DND-41 (cell line): ENCODE measurements around the gene ABHD17C.

Source experiments
- ATAC-seq: fragments of 200-7000 bp; cut with Tn5 transposase; 3 replicates; pipeline ENCODE4 v1.9.1; 2021; ENCODE audit warnings: low read depth; ENCODE audit not compliant: insufficient read depth
- DNase-seq: peaks from one replicate; pipeline ENCODE4 v3.0.0-alpha.2; 2020
- H2AFZ ChIP-seq: 2 replicates; pipeline ENCODE4 v1.6.0; 2012; ENCODE audit warnings: low read depth, low read length
- H3K27ac ChIP-seq: 2 replicates; pipeline ENCODE4 v1.5.1; 2012; ENCODE audit warnings: low read length, inconsistent platforms
- H3K27me3 ChIP-seq: fragments of 200-600 bp; sonication (generic); 2 replicates; pipeline ENCODE4 v1.6.0; 2012; ENCODE audit warnings: low read length, mild to moderate bottlenecking, inconsistent platforms; ENCODE audit not compliant: insufficient read depth, poor library complexity
- H3K36me3 ChIP-seq: 2 replicates; pipeline ENCODE4 v1.5.1; 2012; ENCODE audit warnings: low read length, inconsistent platforms; ENCODE audit not compliant: insufficient read depth
- H3K4me1 ChIP-seq: 2 replicates; pipeline ENCODE4 v1.5.1; 2012; ENCODE audit warnings: mild to moderate bottlenecking, low read length; ENCODE audit not compliant: insufficient read depth
- H3K4me2 ChIP-seq: 2 replicates; pipeline ENCODE4 v1.6.0; 2012; ENCODE audit warnings: mild to moderate bottlenecking, moderate library complexity, low read length, inconsistent platforms; ENCODE audit not compliant: insufficient read depth
- H3K4me3 ChIP-seq, 2 experiments: fragments of 200-600 bp in 1 of 2; shearing (Covaris generic) in 1 of 2; 2 replicates each; pipeline ENCODE4 v1.5.1; 2012 to 2016; ENCODE audit warnings: inconsistent platforms in 2 of 2, low read length in 2 of 2, mild to moderate bottlenecking in 2 of 2, low read depth in 1 of 2, moderate library complexity in 1 of 2
- H3K79me2 ChIP-seq: 2 replicates; pipeline ENCODE4 v1.6.0; 2012; ENCODE audit warnings: low read length, inconsistent platforms; ENCODE audit not compliant: insufficient read depth
- H3K9ac ChIP-seq: 2 replicates; pipeline ENCODE4 v1.6.0; 2012; ENCODE audit warnings: low read depth, mild to moderate bottlenecking, inconsistent platforms, low read length, moderate library complexity
- H3K9me3 ChIP-seq: 2 replicates; pipeline ENCODE4 v1.5.1; 2012; ENCODE audit warnings: low read length, moderate library complexity, mild to moderate bottlenecking, inconsistent platforms; ENCODE audit not compliant: insufficient read depth, severe bottlenecking
- H4K20me1 ChIP-seq: 2 replicates; pipeline ENCODE4 v1.6.0; 2012; ENCODE audit warnings: low read length; ENCODE audit not compliant: insufficient read depth
- EZH2 ChIP-seq: IDR thresholded peaks from 3 replicates; pipeline ENCODE4 v1.6.1; 2012; ENCODE audit warnings: borderline replicate concordance, low read depth, mild to moderate bottlenecking, moderate library complexity, low read length, inconsistent platforms; ENCODE audit not compliant: severe bottlenecking
- TF ChIP-seq, protein P1 (sequence below): IDR thresholded peaks from 2 replicates; pipeline ENCODE4 v1.5.1; 2012; ENCODE audit warnings: borderline replicate concordance, low read length, moderate library complexity, mild to moderate bottlenecking; ENCODE audit not compliant: poor library complexity, severe bottlenecking; ENCODE audit errors: extremely low read depth

ABHD17C gene

DNA sequence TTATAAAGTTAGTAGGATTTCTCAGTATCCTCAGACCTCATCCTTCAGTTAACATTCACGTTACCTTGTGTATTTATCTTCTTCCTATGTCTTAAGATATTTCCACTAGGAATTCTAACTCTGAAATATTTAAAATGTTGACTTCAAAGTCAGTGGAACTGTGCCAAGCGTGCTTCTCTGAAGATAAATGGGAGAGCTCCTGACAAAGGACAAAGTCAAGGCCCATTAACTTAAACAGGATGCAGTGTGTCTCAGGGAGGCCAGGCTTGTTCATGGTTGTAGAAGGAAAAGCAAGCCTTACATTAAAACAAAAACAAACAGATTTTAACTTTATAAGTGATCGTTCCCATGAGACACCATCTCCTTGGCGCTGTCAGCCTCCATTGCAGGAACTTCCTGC lies 41.5 kb downstream of the ABHD17C start:
- Histone ChIP-seq H4K20me1 (no peaks in the 10 kb centered on the region), H3K36me3 (no peaks in the 10 kb centered on the region), H3K9ac (no peak overlapping the region), H3K4me2 (no peak overlapping the region), H3K79me2 (no peaks in the 10 kb centered on the region), H2AFZ (no peak overlapping the region), H3K4me1 (no peaks in the 10 kb centered on the region), H3K4me3 (no peak overlapping the region), H3K27me3 (no peaks in the 10 kb centered on the region), H3K27ac (no peak overlapping the region), H3K9me3 (no peaks in the 10 kb centered on the region)
- no peak for ATAC-seq
- no peak for TF ChIP-seq EZH2
- TF ChIP-seq, protein P1, sequence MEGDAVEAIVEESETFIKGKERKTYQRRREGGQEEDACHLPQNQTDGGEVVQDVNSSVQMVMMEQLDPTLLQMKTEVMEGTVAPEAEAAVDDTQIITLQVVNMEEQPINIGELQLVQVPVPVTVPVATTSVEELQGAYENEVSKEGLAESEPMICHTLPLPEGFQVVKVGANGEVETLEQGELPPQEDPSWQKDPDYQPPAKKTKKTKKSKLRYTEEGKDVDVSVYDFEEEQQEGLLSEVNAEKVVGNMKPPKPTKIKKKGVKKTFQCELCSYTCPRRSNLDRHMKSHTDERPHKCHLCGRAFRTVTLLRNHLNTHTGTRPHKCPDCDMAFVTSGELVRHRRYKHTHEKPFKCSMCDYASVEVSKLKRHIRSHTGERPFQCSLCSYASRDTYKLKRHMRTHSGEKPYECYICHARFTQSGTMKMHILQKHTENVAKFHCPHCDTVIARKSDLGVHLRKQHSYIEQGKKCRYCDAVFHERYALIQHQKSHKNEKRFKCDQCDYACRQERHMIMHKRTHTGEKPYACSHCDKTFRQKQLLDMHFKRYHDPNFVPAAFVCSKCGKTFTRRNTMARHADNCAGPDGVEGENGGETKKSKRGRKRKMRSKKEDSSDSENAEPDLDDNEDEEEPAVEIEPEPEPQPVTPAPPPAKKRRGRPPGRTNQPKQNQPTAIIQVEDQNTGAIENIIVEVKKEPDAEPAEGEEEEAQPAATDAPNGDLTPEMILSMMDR = no peak
- DNase-seq = no peak

DNA sequence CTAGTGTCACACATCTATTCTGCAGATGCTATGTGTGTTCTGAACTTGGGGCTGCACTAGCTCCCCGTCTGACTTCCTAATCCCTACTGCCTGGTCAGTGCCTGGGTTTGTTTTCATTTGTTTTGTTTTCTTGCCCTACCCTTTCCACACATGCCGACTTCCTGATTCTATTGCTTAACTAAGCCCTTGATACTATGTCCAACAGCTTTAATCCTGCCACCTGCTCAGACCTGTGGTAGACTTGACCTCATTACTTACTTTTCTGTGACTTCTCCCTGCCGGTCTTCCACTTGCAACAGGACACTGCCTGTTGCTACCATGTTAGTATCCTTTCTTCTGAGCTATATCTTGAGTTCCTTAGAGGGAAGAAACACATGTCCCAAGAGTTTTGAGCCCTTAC lies 44.8 kb downstream of the ABHD17C start:
- Histone ChIP-seq H3K27ac (no peak overlapping the region), H3K27me3 (no peaks in the 10 kb centered on the region), H3K79me2 (no peaks in the 10 kb centered on the region), H3K4me1 (no peaks in the 10 kb centered on the region), H3K4me2 (no peak overlapping the region), H3K9ac (no peak overlapping the region), H3K4me3 (no peak overlapping the region), H2AFZ (no peak overlapping the region), H4K20me1 (no peaks in the 10 kb centered on the region), H3K9me3 (no peaks in the 10 kb centered on the region), H3K36me3 (no peaks in the 10 kb centered on the region)
- DNase-seq (no peak), ATAC-seq (no peak)
- TF ChIP-seq EZH2 = no peak
- TF ChIP-seq, protein P1 = no peak

DNA sequence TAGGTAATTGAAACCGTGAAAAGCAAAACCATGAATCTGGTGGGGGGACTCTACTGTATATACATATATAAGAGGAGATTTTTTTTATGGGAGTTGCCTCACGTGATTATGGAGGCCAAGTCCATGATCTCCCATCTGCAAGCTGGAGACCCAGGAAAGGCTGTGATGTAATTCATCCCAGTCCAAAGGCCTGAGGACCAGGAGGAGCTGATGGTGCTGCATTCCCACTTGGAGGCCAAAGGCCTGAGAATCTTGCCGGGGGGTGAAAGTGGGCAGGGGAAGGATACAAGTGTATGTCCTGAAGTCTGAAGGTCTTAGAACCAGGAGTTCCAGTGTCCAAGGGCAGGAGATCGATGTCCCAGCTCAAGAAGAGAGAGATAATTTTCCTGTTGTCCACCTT lies 47.0 kb downstream of the ABHD17C start:
- Histone ChIP-seq H3K36me3 (no peaks in the 10 kb centered on the region), H3K27me3 (no peaks in the 10 kb centered on the region), H2AFZ (no peak overlapping the region), H3K4me2 (no peak overlapping the region), H3K27ac (no peak overlapping the region), H4K20me1 (no peaks in the 10 kb centered on the region), H3K9me3 (no peaks in the 10 kb centered on the region), H3K4me3 (no peak overlapping the region), H3K9ac (no peak overlapping the region), H3K4me1 (no peaks in the 10 kb centered on the region), H3K79me2 (no peaks in the 10 kb centered on the region)
- TF ChIP-seq, protein P1 = no peak
- no peak for TF ChIP-seq EZH2
- ATAC-seq = no peak
- DNase-seq = no peak

DNA sequence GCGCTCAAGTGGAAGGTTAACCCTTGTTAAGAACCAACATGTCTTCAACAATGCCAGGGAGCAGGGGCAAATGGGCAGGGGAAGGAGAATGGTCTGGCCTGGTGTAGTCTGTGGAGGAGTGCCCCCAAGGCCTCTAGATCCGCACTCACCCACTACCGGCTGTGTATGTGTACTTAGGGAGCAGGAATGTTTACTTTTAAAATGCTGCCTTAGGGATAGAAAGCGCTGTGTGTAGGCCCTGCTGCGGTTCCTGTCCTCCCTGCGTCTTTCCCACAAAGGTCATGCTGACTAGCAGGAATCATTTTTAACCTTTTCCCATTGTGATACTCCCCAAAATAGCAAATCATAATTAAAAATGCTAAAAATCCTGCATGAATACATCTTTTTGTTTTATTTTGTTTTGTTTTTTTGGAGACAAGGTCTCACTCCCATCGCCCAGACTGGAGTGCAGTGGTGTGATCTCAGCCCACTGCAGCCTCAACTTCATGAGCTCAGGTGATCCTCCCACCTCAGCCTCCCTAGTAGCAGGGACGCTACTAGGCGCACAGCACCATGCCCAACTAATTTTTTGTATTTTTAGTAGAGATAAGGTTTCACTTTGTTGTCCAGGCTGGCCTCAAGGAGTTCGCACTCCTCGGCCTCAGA lies 48.2 kb downstream of the ABHD17C start:
- no peak for DNase-seq
- H3K9ac ChIP-seq = no peak overlapping the region

More for the DNA sequence above, 48.2 kb downstream of the ABHD17C start:
- Histone ChIP-seq H3K27ac (no peak overlapping the region), H3K27me3 (no peaks in the 10 kb centered on the region), H3K4me1 (no peaks in the 10 kb centered on the region), H2AFZ (no peak overlapping the region), H3K79me2 (no peaks in the 10 kb centered on the region), H3K36me3 (no peaks in the 10 kb centered on the region), H4K20me1 (no peaks in the 10 kb centered on the region), H3K9me3 (no peaks in the 10 kb centered on the region), H3K4me2 (no peak overlapping the region), H3K4me3 (no peak overlapping the region)
- TF ChIP-seq, protein P1 = no peak
- TF ChIP-seq EZH2 = no peak
- no peak for ATAC-seq
